HEK293T (cell line): Measurements from ENCODE around the gene FOXL2NB.

Experiments used
- CTCF ChIA-PET: fragments of 350-600 bp; formaldehyde crosslinking; extraction: SDS; loops from one replicate; lab custom pipeline; 2021; ENCODE audit warnings: antibody characterized with exemption, inconsistent platforms; lab: Yijun Ruan, JAX
- POLR2A ChIA-PET: fragments of 350-600 bp; formaldehyde crosslinking; extraction: SDS; loops from one replicate; lab custom pipeline; 2020; ENCODE audit warnings: antibody characterized with exemption, inconsistent platforms; lab: Yijun Ruan, JAX
- DNase-seq: peaks from one replicate; pipeline ENCODE4 v3.0.0; 2012; ENCODE audit warnings: mixed read lengths; ENCODE audit errors: extremely low spot score
- ARNT ChIP-seq: fragments of 450-650 bp; IDR thresholded peaks from 2 replicates; pipeline ENCODE4 v1.6.1; 2017; ENCODE audit warnings: mild to moderate bottlenecking
- BHLHE40 ChIP-seq: fragments of 450-650 bp; IDR thresholded peaks from 2 replicates; pipeline ENCODE4 v1.6.1; 2016; ENCODE audit warnings: mild to moderate bottlenecking, moderate library complexity, borderline replicate concordance
- CTBP1 ChIP-seq: fragments of 450-650 bp; IDR thresholded peaks from 2 replicates; pipeline ENCODE4 v1.6.1; 2016; ENCODE audit warnings: borderline replicate concordance
- ELF4 ChIP-seq: fragments of 450-650 bp; IDR thresholded peaks from 2 replicates; pipeline ENCODE4 v1.6.1; 2017; ENCODE audit warnings: antibody characterized with exemption
- FOXA1 ChIP-seq: fragments of 450-650 bp; IDR thresholded peaks from 2 replicates; pipeline ENCODE4 v1.6.1; 2016; ENCODE audit warnings: mild to moderate bottlenecking
- FOXK2 ChIP-seq: fragments of 450-650 bp; IDR thresholded peaks from 2 replicates; pipeline ENCODE4 v1.6.1; 2016; ENCODE audit warnings: mild to moderate bottlenecking
- FOXM1 ChIP-seq: fragments of 450-650 bp; IDR thresholded peaks from 2 replicates; pipeline ENCODE4 v1.6.1; 2017; ENCODE audit warnings: mild to moderate bottlenecking, borderline replicate concordance
- HDGF ChIP-seq: fragments of 450-650 bp; IDR thresholded peaks from 2 replicates; pipeline ENCODE4 v1.6.1; 2017; ENCODE audit warnings: antibody characterized with exemption, borderline replicate concordance
- L3MBTL2 ChIP-seq: fragments of 450-650 bp; conservative IDR thresholded peaks from 2 replicates; pipeline ENCODE4 v1.6.1; 2016; ENCODE audit warnings: mild to moderate bottlenecking
- LEF1 ChIP-seq: fragments of 450-650 bp; IDR thresholded peaks from 2 replicates; pipeline ENCODE4 v1.6.1; 2017; ENCODE audit warnings: mild to moderate bottlenecking, borderline replicate concordance
- NFRKB ChIP-seq: fragments of 450-650 bp; IDR thresholded peaks from 2 replicates; pipeline ENCODE4 v1.6.1; 2016; ENCODE audit warnings: mild to moderate bottlenecking, moderate library complexity
- PKNOX1 ChIP-seq: fragments of 450-650 bp; IDR thresholded peaks from 2 replicates; pipeline ENCODE4 v1.6.1; 2016
- SP1 ChIP-seq: fragments of 450-650 bp; IDR thresholded peaks from 2 replicates; pipeline ENCODE4 v1.6.1; 2017
- SUZ12 ChIP-seq: fragments of 450-650 bp; IDR thresholded peaks from 2 replicates; pipeline ENCODE4 v1.6.1; 2016; ENCODE audit warnings: mild to moderate bottlenecking
- TARDBP ChIP-seq: fragments of 450-650 bp; IDR thresholded peaks from 2 replicates; pipeline ENCODE4 v1.6.1; 2016
- ZNF384 ChIP-seq: fragments of 450-650 bp; IDR thresholded peaks from 2 replicates; pipeline ENCODE4 v1.6.1; 2016

The FOXL2NB gene

GRCh38 chr3:138945709-138946662, 1.0 kb upstream of the FOXL2NB start:
- CTCF ChIA-PET = interaction anchor here (1.4 to 1.5 kb wide), 2 partner anchors 10 kb away, joined by 4 read pairs; no protein-coding TSS in a partner anchor
- POLR2A ChIA-PET = no interaction called here
- TF ChIP-seq LEF1 = no peak
- TF ChIP-seq FOXK2 = no peak
- no peak for TF ChIP-seq ARNT
- TF ChIP-seq SP1 = no peak
- TF ChIP-seq CTBP1 = no peak
- no peak for TF ChIP-seq PKNOX1
- TF ChIP-seq HDGF = no peak
- no peak for TF ChIP-seq FOXA1
- no peak for TF ChIP-seq NFRKB
- TF ChIP-seq TARDBP = no peak
- no peak for TF ChIP-seq ZNF384
- TF ChIP-seq ELF4 = no peak
- no peak for TF ChIP-seq L3MBTL2
- TF ChIP-seq SUZ12 = no peak
- TF ChIP-seq FOXM1 = no peak
- no peak for TF ChIP-seq BHLHE40
- DNase-seq = no peak

- no peak for DNase-seq
- POLR2A ChIA-PET = no interaction called here
- CTCF ChIA-PET = interaction anchor here (0.7 to 1.4 kb wide), 2 partner anchors 12 to 31 kb away, joined by 3 to 4 read pairs; no protein-coding TSS in a partner anchor
- TF ChIP-seq SP1 (no peak), L3MBTL2 (no peak), BHLHE40 (no peak), FOXM1 (no peak)
Observed at GRCh38 chr3:138947495-138948121, 591 bp downstream of the FOXL2NB start.

GRCh38 chr3:138948371-138949001, 1.5 kb downstream of the FOXL2NB start:
- POLR2A ChIA-PET = no interaction called here

GRCh38 chr3:138949002-138949418, 2.0 kb downstream of the FOXL2NB start:
- TF ChIP-seq FOXM1 (no peak), L3MBTL2 (no peak), SUZ12 (no peak), ZNF384 (no peak), HDGF (no peak), ELF4 (no peak), FOXA1 (no peak), CTBP1 (no peak), NFRKB (no peak), SP1 (no peak)
- ChIA-PET POLR2A (no interaction called here), CTCF (no interaction called here)
- no peak for DNase-seq

More at GRCh38 chr3:138948371-138949001, 1.5 kb downstream of the FOXL2NB start:
- CTCF ChIA-PET = no interaction called here
- TF ChIP-seq SUZ12 (no peak), FOXM1 (no peak), CTBP1 (no peak), SP1 (no peak), ELF4 (no peak), FOXA1 (no peak), FOXK2 (no peak), ZNF384 (no peak)
- no peak for DNase-seq

GRCh38 chr3:138949445-138950005, 2.5 kb downstream of the FOXL2NB start:
- POLR2A ChIA-PET = no interaction called here
- DNase-seq = no peak
- CTCF ChIA-PET = no interaction called here
- no peak for TF ChIP-seq ARNT
- TF ChIP-seq PKNOX1 = no peak
- no peak for TF ChIP-seq SUZ12
- TF ChIP-seq ZNF384 = no peak

GRCh38 chr3:138950006-138950644, 3.1 kb downstream of the FOXL2NB start:
- CTCF ChIA-PET = no interaction called here
- TF ChIP-seq LEF1 (no peak), BHLHE40 (no peak), FOXA1 (no peak), ELF4 (no peak), FOXK2 (no peak), ARNT (no peak)
- no peak for DNase-seq
- POLR2A ChIA-PET = no interaction called here
